Choroid plexus epithelial cell (primary cell): Measurements from ENCODE around the gene PRIMPOL.

Experiments
- DNase-seq: peaks from one replicate; pipeline ENCODE4 v3.0.0-alpha.2; 2010; ENCODE audit warnings: low read depth
- H3K4me3 ChIP-seq: 2 replicates; pipeline ENCODE4 v1.5.1; 2011; ENCODE audit warnings: low read depth, mild to moderate bottlenecking, control low read depth, low read length, moderate library complexity
- CTCF ChIP-seq: conservative IDR thresholded peaks from 2 replicates; pipeline ENCODE4 v1.5.1; 2011; ENCODE audit warnings: low read depth, mild to moderate bottlenecking, control low read depth, inconsistent platforms, low read length, moderate library complexity

Gene PRIMPOL

GRCh38 chr4:184702114-184702513 is 52.6 kb downstream of the PRIMPOL start:
- DNase-seq, result no peak
- no peak overlapping the region for H3K4me3 ChIP-seq
- no peak for TF ChIP-seq CTCF

- TF ChIP-seq CTCF, result no peak
These were observed 56.2 kb downstream of the PRIMPOL start for GRCh38 chr4:184705692-184706091.

GRCh38 chr4:184706453-184706852 is 56.9 kb downstream of the PRIMPOL start:
- H3K4me3 ChIP-seq, result no peak overlapping the region
- DNase-seq, result no peak
- TF ChIP-seq CTCF, result no peak

More at GRCh38 chr4:184705692-184706091, 56.2 kb downstream of the PRIMPOL start:
- H3K4me3 ChIP-seq, result no peak overlapping the region
- no peak for DNase-seq

GRCh38 chr4:184712322-184712721 is 62.8 kb downstream of the PRIMPOL start:
- no peak for DNase-seq
- TF ChIP-seq CTCF, result no peak
- no peak overlapping the region for H3K4me3 ChIP-seq

- TF ChIP-seq CTCF, result no peak
- no peak for DNase-seq
- H3K4me3 ChIP-seq, result no peak overlapping the region
These were observed 64.3 kb downstream of the PRIMPOL start for GRCh38 chr4:184713887-184714286.

GRCh38 chr4:184715526-184715925 is 66.0 kb downstream of the PRIMPOL start:
- TF ChIP-seq CTCF, result no peak
- H3K4me3 ChIP-seq, result no peak overlapping the region
- DNase-seq, result no peak

GRCh38 chr4:184719407-184719806 is 69.9 kb downstream of the PRIMPOL start:
- H3K4me3 ChIP-seq, result no peak overlapping the region
- no peak for DNase-seq
- TF ChIP-seq CTCF, result no peak
